Inferior parietal cortex (tissue), 1 donor: Measurements from ENCODE around the gene CORO1C.

Source experiments
- DNase-seq: peaks from one replicate; pipeline ENCODE4 v3.0.0-alpha.2; 2016; ENCODE audit errors: extremely low spot score

CORO1C gene

DNA sequence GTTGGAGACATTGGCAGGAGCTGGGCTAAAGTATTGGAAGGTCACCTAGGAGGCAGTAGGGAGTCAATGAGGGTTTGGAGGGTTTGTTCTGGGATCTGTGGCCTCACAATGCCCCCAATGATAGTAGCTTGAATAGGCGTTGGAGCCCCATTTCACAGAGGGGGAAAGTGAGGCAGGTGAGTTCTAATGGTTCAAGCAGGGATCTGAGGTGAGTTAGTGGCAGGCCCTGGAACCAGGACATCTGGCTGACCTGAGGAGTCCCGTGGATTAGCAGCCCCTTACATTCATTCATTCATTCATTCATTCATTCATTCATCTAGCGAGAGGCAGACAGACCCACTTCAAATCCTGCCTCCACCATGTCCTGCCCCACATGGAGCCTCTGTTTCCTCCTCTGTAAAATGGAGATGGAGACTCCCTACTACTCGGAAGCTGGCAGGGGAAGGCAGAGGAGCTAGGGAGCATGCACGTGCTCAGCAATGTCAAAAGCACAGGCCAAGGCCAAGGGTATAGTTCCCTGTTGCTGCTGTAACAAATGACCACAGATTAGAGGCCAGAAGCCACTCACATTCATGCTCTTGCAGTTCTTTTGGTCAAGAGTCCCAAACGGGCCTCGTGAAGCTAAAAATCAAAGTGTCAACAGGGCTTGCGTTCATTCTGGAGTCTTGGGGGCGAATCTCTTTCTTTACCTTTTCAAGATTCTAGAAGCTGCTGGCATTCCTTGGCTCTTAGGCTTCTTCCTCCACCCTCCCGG lies 131.2 kb downstream of the CORO1C start:
- DNase-seq, result no peak

GRCh38 chr12:108599541-108599940 lies 131.8 kb downstream of the CORO1C start:
- no peak for DNase-seq

GRCh38 chr12:108598553-108599250 lies 132.6 kb downstream of the CORO1C start:
- no peak for DNase-seq

GRCh38 chr12:108597559-108598471 lies 133.5 kb downstream of the CORO1C start, which contains the start of gene TMEM119:
TSS of gene TMEM119 (minus strand) at chr12:108598084. CDS start at chr12:108592383, 5,701 bp downstream.
- DNase-seq, result no peak

DNA sequence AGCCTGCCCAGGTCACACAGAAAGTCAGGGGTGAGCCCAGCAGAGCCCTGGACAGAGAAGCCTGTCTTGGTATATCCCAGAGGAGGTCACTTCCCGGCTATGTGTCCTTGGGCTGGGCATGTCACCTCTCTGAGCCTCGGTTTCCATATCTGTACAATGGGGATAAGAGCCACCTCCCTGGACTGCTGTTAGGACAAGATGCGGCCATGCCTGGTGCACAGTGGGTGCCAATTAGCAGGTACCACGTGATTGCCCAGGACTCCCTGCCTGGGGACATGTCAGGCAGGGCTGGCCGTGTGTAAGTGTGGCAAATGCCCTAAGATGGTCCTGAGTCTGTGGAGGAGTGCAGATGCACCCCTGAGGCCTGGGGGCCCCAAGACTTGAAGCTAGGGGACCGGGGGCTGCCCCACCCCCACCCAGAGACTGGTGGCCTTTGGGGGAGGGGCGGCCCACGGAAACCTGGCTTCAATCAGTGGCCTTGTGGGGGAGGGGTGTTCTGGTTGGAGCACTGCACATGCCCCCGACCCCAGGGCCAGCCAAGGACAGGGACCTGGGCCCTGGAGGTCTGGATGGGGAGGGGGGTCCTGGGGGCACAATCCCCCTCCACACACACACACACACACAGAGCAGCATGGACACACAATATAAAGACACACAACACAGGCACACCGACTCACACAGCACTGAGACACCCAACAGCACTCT lies 134.3 kb downstream of the CORO1C start:
- no peak for DNase-seq

- DNase-seq, result no peak
Observed at GRCh38 chr12:108595711-108596647, 135.3 kb downstream of the CORO1C start.
